GM18520 (cell line): Measurements from ENCODE around the gene SSTR5.

Source experiments
- ATAC-seq: cut with Tn5 transposase; IDR thresholded peaks from one replicate; pipeline ENCODE4 v1.9.1; 2021; ENCODE audit not compliant: unreplicated experiment

SSTR5 gene

GRCh38 chr16:1120577-1120941, 48.0 kb downstream of the SSTR5 start:
- ATAC-seq, result no peak

GRCh38 chr16:1121009-1121408, 48.5 kb downstream of the SSTR5 start:
- ATAC-seq, result no peak

- no peak for ATAC-seq
Observed at GRCh38 chr16:1121601-1122397, 49.3 kb downstream of the SSTR5 start.

- no peak for ATAC-seq
Observed at GRCh38 chr16:1122398-1122765, 49.8 kb downstream of the SSTR5 start.

- no peak for ATAC-seq
Observed at GRCh38 chr16:1123525-1124230, 51.1 kb downstream of the SSTR5 start.

GRCh38 chr16:1124291-1124690, 51.7 kb downstream of the SSTR5 start:
- ATAC-seq, result no peak

GRCh38 chr16:1124795-1125194, 52.2 kb downstream of the SSTR5 start:
- no peak for ATAC-seq

GRCh38 chr16:1125471-1125870, 52.9 kb downstream of the SSTR5 start:
- no peak for ATAC-seq

- ATAC-seq, result no peak
Observed at GRCh38 chr16:1126044-1126443, 53.5 kb downstream of the SSTR5 start.

- no peak for ATAC-seq
Observed at GRCh38 chr16:1126586-1126985, 54.0 kb downstream of the SSTR5 start.

GRCh38 chr16:1127101-1127500, 54.6 kb downstream of the SSTR5 start:
- ATAC-seq, result no peak

GRCh38 chr16:1127971-1128715, 55.6 kb downstream of the SSTR5 start:
- ATAC-seq, result no peak

- no peak for ATAC-seq
Observed at GRCh38 chr16:1129106-1129960, 56.8 kb downstream of the SSTR5 start.

GRCh38 chr16:1130382-1130781, 57.8 kb downstream of the SSTR5 start:
- ATAC-seq, result no peak
